HepG2 (cell line): Measurements from ENCODE around the gene MXRA7. TPM values are rescaled to one million over a fixed set of nuclear protein-coding genes. Genes with fewer than 3 reads are reported as not detected.

Experiments used
- AHR ChIP-seq: IDR thresholded peaks from 2 replicates; pipeline ENCODE4 v1.6.1; 2018; ENCODE audit warnings: missing genetic modification reagents, missing compliant biosample characterization
- KMT2A ChIP-seq: sonication (generic); formaldehyde crosslinking; IDR thresholded peaks from 2 replicates; pipeline ENCODE4 v1.4.0; 2020; ENCODE audit warnings: missing genetic modification reagents
- TSC22D2 ChIP-seq: sonication (generic); formaldehyde crosslinking; IDR thresholded peaks from 2 replicates; pipeline ENCODE4 v1.5.1; 2020; ENCODE audit warnings: missing genetic modification reagents, mild to moderate bottlenecking, borderline replicate concordance
- ZNF317 ChIP-seq: sonication (generic); formaldehyde crosslinking; IDR thresholded peaks from 2 replicates; pipeline ENCODE4 v1.5.0; 2020; ENCODE audit warnings: mild to moderate bottlenecking, missing genetic modification reagents
- ZNF549 ChIP-seq: sonication (generic); formaldehyde crosslinking; IDR thresholded peaks from 2 replicates; pipeline ENCODE4 v1.5.0; 2020; ENCODE audit warnings: missing genetic modification reagents
- ZNF552 ChIP-seq: sonication (generic); formaldehyde crosslinking; IDR thresholded peaks from 2 replicates; pipeline ENCODE4 v1.9.0; 2022; ENCODE audit warnings: missing genetic modification reagents, mild to moderate bottlenecking, borderline replicate concordance
- ZNF720 ChIP-seq: sonication (generic); formaldehyde crosslinking; IDR thresholded peaks from 2 replicates; pipeline ENCODE4 v1.4.0; 2020; ENCODE audit warnings: missing genetic modification reagents
- polyA plus RNA-seq, 8 experiments: library from polyadenylated mRNA; depleted of rRNA in 3 of 8; stranded (reverse) in 7 of 8; unstranded in 1 of 8; fragments of >200 nt; fragmentation: Illumina TruSeq in 4 of 8; extraction: Trizol in 4 of 8; gene quantifications; 2 replicates each; pipeline versions ENCODE4 v1.2.1 to v1.2.3, GENCODE V29; 2011 to 2016; ENCODE audit warnings: low read depth in 4 of 8, missing spikeins in 1 of 8, mixed read lengths in 1 of 8; ENCODE audit not compliant: insufficient read depth in 1 of 8
- total RNA-seq, 5 experiments: library from RNA; depleted of rRNA; stranded (reverse); fragments of >200 nt; fragmentation: Illumina TruSeq; extraction: Trizol; gene quantifications; 2 replicates each; pipeline ENCODE4 v1.2.3, GENCODE V29; 2016; ENCODE audit warnings: low read depth in 1 of 5
- TF ChIP-seq, protein P1 (sequence below): sonication (generic); formaldehyde crosslinking; IDR thresholded peaks from 2 replicates; pipeline ENCODE4 v1.4.0; 2020; ENCODE audit warnings: missing genetic modification reagents, borderline replicate concordance
- TF ChIP-seq, protein P2 (sequence below): IDR thresholded peaks from 2 replicates; pipeline ENCODE4 v1.6.1; 2012; ENCODE audit warnings: low read depth, low read length, improper control_type of control experiment
- TF ChIP-seq, protein P3 (sequence below): IDR thresholded peaks from 2 replicates; pipeline ENCODE4 v1.6.1; 2016
- TF ChIP-seq, protein P4 (sequence below): IDR thresholded peaks from 2 replicates; pipeline ENCODE4 v1.6.1; 2016; ENCODE audit warnings: missing compliant biosample characterization, missing genetic modification reagents, borderline replicate concordance
- TF ChIP-seq, protein P5 (sequence below): sonication (generic); formaldehyde crosslinking; IDR thresholded peaks from 2 replicates; pipeline ENCODE4 v1.5.1; 2020; ENCODE audit warnings: missing genetic modification reagents, mild to moderate bottlenecking, borderline replicate concordance
- TF ChIP-seq, protein P6 (sequence below): sonication (generic); formaldehyde crosslinking; IDR thresholded peaks from 2 replicates; pipeline ENCODE4 v1.8.0; 2022; ENCODE audit warnings: low read depth, missing genetic modification reagents
- TF ChIP-seq, protein P7 (sequence below): sonication (generic); formaldehyde crosslinking; IDR thresholded peaks from 2 replicates; pipeline ENCODE4 v1.4.0; 2020; ENCODE audit warnings: missing genetic modification reagents, borderline replicate concordance

The MXRA7 gene
- total and polyA plus RNA-seq, 2 of the 13 experiments (the other 11 are each of a cell fraction or from before 2014, with no cell fraction given), result 44.8 to 112 TPM

DNA sequence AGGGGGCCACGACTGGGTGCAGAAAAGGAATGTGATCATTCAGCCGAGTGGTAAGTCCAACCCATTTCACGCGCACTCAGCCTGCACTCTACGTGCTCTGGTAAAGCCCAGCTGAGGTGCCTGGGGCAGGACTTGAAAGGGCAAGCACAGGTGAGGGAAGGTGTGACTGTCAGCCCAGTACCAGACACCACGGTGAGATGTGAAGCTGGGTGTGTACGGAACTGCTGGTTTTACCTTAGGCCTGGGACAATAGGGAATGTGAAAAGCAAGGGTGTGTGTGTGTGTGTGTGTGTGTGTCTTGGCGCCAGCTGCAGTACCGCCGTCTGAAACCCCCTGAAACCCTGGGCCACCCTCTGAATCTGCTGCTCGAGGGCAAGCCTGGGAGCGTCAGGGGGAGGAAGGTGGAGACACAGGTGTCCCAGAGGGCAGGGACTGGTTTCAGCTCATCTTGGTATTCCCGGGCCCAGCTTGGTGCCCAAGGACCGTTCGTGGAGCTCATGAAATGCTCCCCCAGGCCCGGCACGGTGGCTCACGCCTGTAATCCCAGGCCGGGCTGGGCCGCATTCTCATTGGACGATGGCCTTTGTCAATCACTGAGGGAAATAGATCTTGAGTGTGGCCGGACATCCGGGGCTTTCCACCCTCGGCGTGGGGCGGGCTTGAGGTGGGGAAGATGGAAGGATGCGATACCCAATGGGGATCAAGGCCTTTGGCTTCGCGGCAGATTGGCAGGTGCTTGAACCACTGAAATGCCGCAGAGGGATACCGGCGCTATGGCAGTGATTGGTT is 39.4 kb downstream of the MXRA7 start (continued):
- TF ChIP-seq, protein P1, sequence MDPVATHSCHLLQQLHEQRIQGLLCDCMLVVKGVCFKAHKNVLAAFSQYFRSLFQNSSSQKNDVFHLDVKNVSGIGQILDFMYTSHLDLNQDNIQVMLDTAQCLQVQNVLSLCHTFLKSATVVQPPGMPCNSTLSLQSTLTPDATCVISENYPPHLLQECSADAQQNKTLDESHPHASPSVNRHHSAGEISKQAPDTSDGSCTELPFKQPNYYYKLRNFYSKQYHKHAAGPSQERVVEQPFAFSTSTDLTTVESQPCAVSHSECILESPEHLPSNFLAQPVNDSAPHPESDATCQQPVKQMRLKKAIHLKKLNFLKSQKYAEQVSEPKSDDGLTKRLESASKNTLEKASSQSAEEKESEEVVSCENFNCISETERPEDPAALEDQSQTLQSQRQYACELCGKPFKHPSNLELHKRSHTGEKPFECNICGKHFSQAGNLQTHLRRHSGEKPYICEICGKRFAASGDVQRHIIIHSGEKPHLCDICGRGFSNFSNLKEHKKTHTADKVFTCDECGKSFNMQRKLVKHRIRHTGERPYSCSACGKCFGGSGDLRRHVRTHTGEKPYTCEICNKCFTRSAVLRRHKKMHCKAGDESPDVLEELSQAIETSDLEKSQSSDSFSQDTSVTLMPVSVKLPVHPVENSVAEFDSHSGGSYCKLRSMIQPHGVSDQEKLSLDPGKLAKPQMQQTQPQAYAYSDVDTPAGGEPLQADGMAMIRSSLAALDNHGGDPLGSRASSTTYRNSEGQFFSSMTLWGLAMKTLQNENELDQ (CRISPR knock-in tag), result no peak
- TF ChIP-seq ZNF720 (CRISPR knock-in tag), result no peak
- no peak for TF ChIP-seq AHR (CRISPR knock-in tag)
- TF ChIP-seq, protein P2, sequence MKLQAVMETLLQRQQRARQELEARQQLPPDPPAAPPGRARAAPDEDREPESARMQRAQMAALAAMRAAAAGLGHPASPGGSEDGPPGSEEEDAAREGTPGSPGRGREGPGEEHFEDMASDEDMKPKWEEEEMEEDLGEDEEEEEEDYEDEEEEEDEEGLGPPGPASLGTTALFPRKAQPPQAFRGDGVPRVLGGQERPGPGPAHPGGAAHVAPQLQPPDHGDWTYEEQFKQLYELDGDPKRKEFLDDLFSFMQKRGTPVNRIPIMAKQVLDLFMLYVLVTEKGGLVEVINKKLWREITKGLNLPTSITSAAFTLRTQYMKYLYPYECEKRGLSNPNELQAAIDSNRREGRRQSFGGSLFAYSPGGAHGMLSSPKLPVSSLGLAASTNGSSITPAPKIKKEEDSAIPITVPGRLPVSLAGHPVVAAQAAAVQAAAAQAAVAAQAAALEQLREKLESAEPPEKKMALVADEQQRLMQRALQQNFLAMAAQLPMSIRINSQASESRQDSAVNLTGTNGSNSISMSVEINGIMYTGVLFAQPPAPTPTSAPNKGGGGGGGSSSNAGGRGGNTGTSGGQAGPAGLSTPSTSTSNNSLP, result peak; percentile 7; the same call in 1 of the 2 replicates
- TF ChIP-seq ZNF549, result no peak
- TF ChIP-seq, protein P3, sequence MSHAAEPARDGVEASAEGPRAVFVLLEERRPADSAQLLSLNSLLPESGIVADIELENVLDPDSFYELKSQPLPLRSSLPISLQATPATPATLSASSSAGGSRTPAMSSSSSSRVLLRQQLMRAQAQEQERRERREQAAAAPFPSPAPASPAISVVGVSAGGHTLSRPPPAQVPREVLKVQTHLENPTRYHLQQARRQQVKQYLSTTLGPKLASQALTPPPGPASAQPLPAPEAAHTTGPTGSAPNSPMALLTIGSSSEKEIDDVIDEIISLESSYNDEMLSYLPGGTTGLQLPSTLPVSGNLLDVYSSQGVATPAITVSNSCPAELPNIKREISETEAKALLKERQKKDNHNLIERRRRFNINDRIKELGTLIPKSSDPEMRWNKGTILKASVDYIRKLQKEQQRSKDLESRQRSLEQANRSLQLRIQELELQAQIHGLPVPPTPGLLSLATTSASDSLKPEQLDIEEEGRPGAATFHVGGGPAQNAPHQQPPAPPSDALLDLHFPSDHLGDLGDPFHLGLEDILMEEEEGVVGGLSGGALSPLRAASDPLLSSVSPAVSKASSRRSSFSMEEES (CRISPR knock-in tag), result no peak; the same call in 1 of the 2 replicates
- no peak; the same call in 1 of the 2 replicates for TF ChIP-seq ZNF552 (CRISPR knock-in tag)
- TF ChIP-seq, protein P4, sequence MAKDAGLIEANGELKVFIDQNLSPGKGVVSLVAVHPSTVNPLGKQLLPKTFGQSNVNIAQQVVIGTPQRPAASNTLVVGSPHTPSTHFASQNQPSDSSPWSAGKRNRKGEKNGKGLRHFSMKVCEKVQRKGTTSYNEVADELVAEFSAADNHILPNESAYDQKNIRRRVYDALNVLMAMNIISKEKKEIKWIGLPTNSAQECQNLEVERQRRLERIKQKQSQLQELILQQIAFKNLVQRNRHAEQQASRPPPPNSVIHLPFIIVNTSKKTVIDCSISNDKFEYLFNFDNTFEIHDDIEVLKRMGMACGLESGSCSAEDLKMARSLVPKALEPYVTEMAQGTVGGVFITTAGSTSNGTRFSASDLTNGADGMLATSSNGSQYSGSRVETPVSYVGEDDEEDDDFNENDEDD (CRISPR knock-in tag), result 0 out of 2 replicates have a peak, but pooled peaks have one; percentile 59
- peak; percentile 60; the same call in 1 of the 2 replicates for TF ChIP-seq TSC22D2 (CRISPR knock-in tag)
- TF ChIP-seq, protein P5, sequence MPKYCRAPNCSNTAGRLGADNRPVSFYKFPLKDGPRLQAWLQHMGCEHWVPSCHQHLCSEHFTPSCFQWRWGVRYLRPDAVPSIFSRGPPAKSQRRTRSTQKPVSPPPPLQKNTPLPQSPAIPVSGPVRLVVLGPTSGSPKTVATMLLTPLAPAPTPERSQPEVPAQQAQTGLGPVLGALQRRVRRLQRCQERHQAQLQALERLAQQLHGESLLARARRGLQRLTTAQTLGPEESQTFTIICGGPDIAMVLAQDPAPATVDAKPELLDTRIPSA (CRISPR knock-in tag), result no peak
- TF ChIP-seq KMT2A (CRISPR knock-in tag), result peak; percentile 31; the same call in 1 of the 2 replicates
- TF ChIP-seq, protein P6, sequence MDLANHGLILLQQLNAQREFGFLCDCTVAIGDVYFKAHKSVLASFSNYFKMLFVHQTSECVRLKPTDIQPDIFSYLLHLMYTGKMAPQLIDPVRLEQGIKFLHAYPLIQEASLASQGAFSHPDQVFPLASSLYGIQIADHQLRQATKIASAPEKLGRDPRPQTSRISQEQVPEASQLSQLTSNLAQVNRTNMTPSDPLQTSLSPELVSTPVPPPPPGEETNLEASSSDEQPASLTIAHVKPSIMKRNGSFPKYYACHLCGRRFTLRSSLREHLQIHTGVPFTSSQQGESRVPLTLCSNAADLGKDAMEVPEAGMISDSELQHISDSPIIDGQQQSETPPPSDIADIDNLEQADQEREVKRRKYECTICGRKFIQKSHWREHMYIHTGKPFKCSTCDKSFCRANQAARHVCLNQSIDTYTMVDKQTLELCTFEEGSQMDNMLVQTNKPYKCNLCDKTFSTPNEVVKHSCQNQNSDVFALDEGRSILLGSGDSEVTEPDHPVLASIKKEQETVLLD (CRISPR knock-in tag), result no peak
- TF ChIP-seq, protein P7, sequence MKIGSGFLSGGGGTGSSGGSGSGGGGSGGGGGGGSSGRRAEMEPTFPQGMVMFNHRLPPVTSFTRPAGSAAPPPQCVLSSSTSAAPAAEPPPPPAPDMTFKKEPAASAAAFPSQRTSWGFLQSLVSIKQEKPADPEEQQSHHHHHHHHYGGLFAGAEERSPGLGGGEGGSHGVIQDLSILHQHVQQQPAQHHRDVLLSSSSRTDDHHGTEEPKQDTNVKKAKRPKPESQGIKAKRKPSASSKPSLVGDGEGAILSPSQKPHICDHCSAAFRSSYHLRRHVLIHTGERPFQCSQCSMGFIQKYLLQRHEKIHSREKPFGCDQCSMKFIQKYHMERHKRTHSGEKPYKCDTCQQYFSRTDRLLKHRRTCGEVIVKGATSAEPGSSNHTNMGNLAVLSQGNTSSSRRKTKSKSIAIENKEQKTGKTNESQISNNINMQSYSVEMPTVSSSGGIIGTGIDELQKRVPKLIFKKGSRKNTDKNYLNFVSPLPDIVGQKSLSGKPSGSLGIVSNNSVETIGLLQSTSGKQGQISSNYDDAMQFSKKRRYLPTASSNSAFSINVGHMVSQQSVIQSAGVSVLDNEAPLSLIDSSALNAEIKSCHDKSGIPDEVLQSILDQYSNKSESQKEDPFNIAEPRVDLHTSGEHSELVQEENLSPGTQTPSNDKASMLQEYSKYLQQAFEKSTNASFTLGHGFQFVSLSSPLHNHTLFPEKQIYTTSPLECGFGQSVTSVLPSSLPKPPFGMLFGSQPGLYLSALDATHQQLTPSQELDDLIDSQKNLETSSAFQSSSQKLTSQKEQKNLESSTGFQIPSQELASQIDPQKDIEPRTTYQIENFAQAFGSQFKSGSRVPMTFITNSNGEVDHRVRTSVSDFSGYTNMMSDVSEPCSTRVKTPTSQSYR, result peak; percentile 22; the same call in 1 of the 2 replicates
- no peak; the same call in none of the 2 replicates for TF ChIP-seq ZNF317 (CRISPR knock-in tag)
